Measurements from ENCODE around the gene FBXL19. TPM values are rescaled to one million over a fixed set of nuclear protein-coding genes. Genes with fewer than 3 reads are reported as not detected.

The FBXL19 gene
- total and polyA plus RNA-seq, 2 of the 13 experiments (the other 11 are each of a cell fraction or from before 2014, with no cell fraction given), result 6.0 to 13.7 TPM

DNA sequence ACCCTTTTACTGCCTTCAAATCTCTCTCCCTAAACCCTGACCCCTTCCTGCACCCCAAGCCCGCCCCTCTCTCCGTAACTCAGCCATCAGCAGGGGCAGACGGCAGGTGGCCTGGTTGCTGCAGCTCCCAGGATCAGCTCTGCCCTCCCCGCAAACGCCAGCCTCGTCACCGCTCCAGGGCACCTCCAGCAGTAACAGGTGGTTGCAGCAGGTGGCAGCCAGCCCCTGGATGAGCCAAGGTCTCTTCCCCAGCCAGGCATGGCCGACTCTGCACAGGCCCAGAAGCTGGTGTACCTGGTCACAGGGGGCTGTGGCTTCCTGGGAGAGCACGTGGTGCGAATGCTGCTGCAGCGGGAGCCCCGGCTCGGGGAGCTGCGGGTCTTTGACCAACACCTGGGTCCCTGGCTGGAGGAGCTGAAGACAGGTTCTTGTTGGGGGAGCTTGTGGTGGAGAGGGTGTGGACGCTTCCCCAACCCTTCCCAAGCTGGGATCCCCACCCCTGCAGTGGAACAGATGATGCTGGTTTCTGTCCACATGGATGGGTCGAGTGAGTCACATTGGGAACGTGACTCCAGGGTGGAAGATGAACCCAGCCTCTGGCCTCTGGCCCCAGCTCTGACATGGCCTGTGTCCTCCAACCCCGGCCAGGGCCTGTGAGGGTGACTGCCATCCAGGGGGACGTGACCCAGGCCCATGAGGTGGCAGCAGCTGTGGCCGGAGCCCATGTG is 62.2 kb downstream of the FBXL19 start (continued):
- TF ChIP-seq, protein P1, sequence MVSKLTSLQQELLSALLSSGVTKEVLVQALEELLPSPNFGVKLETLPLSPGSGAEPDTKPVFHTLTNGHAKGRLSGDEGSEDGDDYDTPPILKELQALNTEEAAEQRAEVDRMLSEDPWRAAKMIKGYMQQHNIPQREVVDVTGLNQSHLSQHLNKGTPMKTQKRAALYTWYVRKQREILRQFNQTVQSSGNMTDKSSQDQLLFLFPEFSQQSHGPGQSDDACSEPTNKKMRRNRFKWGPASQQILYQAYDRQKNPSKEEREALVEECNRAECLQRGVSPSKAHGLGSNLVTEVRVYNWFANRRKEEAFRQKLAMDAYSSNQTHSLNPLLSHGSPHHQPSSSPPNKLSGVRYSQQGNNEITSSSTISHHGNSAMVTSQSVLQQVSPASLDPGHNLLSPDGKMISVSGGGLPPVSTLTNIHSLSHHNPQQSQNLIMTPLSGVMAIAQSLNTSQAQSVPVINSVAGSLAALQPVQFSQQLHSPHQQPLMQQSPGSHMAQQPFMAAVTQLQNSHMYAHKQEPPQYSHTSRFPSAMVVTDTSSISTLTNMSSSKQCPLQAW (CRISPR knock-in tag; IDR thresholded peaks at IDR 0.05), result peak; percentile 88
- TF ChIP-seq GABPB1 (CRISPR knock-in tag; IDR thresholded peaks at IDR 0.05), result peak; percentile 66
- TF ChIP-seq ZBTB1 (CRISPR knock-in tag; IDR thresholded peaks at IDR 0.05; ENCODE audit: borderline replicate concordance), result no peak
- peak; percentile 74 for TF ChIP-seq BRD4 (CRISPR knock-in tag; IDR thresholded peaks at IDR 0.05)
- TF ChIP-seq, protein P2, sequence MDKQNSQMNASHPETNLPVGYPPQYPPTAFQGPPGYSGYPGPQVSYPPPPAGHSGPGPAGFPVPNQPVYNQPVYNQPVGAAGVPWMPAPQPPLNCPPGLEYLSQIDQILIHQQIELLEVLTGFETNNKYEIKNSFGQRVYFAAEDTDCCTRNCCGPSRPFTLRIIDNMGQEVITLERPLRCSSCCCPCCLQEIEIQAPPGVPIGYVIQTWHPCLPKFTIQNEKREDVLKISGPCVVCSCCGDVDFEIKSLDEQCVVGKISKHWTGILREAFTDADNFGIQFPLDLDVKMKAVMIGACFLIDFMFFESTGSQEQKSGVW (CRISPR knock-in tag; IDR thresholded peaks at IDR 0.05; ENCODE audit: borderline replicate concordance), result 0 out of 2 replicates have a peak, but pooled peaks have one; percentile 90
- TF ChIP-seq, protein P3, sequence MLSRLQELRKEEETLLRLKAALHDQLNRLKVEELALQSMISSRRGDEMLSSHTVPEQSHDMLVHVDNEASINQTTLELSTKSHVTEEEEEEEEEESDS (CRISPR knock-in tag; IDR thresholded peaks at IDR 0.05; ENCODE audit: borderline replicate concordance), result no peak
- peak; percentile 82 for TF ChIP-seq ZNF274 (CRISPR knock-in tag; IDR thresholded peaks at IDR 0.05)
- TF ChIP-seq, protein P4, sequence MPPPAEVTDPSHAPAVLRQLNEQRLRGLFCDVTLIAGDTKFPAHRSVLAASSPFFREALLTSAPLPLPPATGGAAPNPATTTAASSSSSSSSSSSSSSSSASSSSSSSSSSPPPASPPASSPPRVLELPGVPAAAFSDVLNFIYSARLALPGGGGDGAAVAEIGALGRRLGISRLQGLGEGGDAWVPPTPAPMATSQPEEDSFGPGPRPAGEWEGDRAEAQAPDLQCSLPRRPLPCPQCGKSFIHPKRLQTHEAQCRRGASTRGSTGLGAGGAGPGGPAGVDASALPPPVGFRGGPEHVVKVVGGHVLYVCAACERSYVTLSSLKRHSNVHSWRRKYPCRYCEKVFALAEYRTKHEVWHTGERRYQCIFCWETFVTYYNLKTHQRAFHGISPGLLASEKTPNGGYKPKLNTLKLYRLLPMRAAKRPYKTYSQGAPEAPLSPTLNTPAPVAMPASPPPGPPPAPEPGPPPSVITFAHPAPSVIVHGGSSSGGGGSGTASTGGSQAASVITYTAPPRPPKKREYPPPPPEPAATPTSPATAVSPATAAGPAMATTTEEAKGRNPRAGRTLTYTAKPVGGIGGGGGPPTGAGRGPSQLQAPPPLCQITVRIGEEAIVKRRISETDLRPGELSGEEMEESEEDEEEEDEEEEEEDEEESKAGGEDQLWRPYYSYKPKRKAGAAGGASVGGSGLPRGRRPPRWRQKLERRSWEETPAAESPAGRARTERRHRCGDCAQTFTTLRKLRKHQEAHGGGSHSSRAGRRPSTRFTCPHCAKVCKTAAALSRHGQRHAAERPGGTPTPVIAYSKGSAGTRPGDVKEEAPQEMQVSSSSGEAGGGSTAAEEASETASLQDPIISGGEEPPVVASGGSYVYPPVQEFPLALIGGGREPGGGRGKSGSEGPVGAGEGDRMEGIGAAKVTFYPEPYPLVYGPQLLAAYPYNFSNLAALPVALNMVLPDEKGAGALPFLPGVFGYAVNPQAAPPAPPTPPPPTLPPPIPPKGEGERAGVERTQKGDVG (CRISPR knock-in tag; IDR thresholded peaks at IDR 0.05; ENCODE audit: borderline replicate concordance), result peak; percentile 75; the same call in 1 of the 2 replicates
- TF ChIP-seq, protein P5, sequence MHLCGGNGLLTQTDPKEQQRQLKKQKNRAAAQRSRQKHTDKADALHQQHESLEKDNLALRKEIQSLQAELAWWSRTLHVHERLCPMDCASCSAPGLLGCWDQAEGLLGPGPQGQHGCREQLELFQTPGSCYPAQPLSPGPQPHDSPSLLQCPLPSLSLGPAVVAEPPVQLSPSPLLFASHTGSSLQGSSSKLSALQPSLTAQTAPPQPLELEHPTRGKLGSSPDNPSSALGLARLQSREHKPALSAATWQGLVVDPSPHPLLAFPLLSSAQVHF (CRISPR knock-in tag; IDR thresholded peaks at IDR 0.05), result no peak
- peak; percentile 98 for TF ChIP-seq STAG1 (CRISPR knock-in tag; IDR thresholded peaks at IDR 0.05)
- peak; percentile 85; the same call in 1 of the 2 replicates for TF ChIP-seq BORCS8-MEF2B (CRISPR knock-in tag; IDR thresholded peaks at IDR 0.05)
- TF ChIP-seq, protein P6, sequence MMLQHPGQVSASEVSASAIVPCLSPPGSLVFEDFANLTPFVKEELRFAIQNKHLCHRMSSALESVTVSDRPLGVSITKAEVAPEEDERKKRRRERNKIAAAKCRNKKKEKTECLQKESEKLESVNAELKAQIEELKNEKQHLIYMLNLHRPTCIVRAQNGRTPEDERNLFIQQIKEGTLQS (CRISPR knock-in tag; IDR thresholded peaks at IDR 0.05), result peak; percentile 25; the same call in 1 of the 2 replicates
- TF ChIP-seq DNMT3B (CRISPR knock-in tag; conservative IDR thresholded peaks at IDR 0.05), result no peak
- TF ChIP-seq ZNF235 (CRISPR knock-in tag; IDR thresholded peaks at IDR 0.05; ENCODE audit: borderline replicate concordance), result no peak; the same call in none of the 2 replicates
- TF ChIP-seq, protein P7, sequence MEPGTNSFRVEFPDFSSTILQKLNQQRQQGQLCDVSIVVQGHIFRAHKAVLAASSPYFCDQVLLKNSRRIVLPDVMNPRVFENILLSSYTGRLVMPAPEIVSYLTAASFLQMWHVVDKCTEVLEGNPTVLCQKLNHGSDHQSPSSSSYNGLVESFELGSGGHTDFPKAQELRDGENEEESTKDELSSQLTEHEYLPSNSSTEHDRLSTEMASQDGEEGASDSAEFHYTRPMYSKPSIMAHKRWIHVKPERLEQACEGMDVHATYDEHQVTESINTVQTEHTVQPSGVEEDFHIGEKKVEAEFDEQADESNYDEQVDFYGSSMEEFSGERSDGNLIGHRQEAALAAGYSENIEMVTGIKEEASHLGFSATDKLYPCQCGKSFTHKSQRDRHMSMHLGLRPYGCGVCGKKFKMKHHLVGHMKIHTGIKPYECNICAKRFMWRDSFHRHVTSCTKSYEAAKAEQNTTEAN (CRISPR knock-in tag; conservative IDR thresholded peaks at IDR 0.05), result no peak
- no peak for TF ChIP-seq NCOA1 (CRISPR knock-in tag; IDR thresholded peaks at IDR 0.05)
- no peak; the same call in 1 of the 2 replicates for TF ChIP-seq JUND (CRISPR knock-in tag; IDR thresholded peaks at IDR 0.05)
- no peak for TF ChIP-seq SRSF4 (IDR thresholded peaks at IDR 0.05; ENCODE audit: low read depth, low read length, poor library complexity, severe bottlenecking)
- TF ChIP-seq ETV6 (CRISPR knock-in tag; conservative IDR thresholded peaks at IDR 0.05), result no peak
- TF ChIP-seq ZBTB8A (CRISPR knock-in tag; IDR thresholded peaks at IDR 0.05; ENCODE audit: borderline replicate concordance, low read depth), result 0 out of 2 replicates have a peak, but pooled peaks have one; percentile 76
- TF ChIP-seq ZMAT3 (CRISPR knock-in tag; conservative IDR thresholded peaks at IDR 0.05), result no peak; the same call in 1 of the 2 replicates

Data from HepG2 (cell line).